ENCODE measurements around the gene CHRD. TPM values are rescaled to one million over a fixed set of nuclear protein-coding genes. Genes with fewer than 3 reads are reported as not detected.
A peak's percentile ranks its signal among the peaks of the same experiment; 100 is the strongest.

Gene CHRD
- total RNA-seq, 4 donors from 2014 or later = 8.2 to 27.4 (median 16.5) TPM

- Histone ChIP-seq H3K9me3 (no peaks in the 10 kb centered on the region), H3K27me3 (no peaks in the 10 kb centered on the region), H3K27ac (no peak overlapping the region), H3K4me3 (no peak overlapping the region), H3K4me1 (peaks cover 0 to 56% (median 35%) of the 10 kb centered on the region in 3 donors), H3K36me3 (peaks cover 0 to 53% of the 10 kb centered on the region in 2 donors)
- TF ChIP-seq POLR2A (IDR thresholded peaks at IDR 0.05) (no peak), POLR2AphosphoS5 (IDR thresholded peaks at IDR 0.05) (no peak), EP300 (IDR thresholded peaks at IDR 0.05) (no peak)
- TF ChIP-seq, protein P1, sequence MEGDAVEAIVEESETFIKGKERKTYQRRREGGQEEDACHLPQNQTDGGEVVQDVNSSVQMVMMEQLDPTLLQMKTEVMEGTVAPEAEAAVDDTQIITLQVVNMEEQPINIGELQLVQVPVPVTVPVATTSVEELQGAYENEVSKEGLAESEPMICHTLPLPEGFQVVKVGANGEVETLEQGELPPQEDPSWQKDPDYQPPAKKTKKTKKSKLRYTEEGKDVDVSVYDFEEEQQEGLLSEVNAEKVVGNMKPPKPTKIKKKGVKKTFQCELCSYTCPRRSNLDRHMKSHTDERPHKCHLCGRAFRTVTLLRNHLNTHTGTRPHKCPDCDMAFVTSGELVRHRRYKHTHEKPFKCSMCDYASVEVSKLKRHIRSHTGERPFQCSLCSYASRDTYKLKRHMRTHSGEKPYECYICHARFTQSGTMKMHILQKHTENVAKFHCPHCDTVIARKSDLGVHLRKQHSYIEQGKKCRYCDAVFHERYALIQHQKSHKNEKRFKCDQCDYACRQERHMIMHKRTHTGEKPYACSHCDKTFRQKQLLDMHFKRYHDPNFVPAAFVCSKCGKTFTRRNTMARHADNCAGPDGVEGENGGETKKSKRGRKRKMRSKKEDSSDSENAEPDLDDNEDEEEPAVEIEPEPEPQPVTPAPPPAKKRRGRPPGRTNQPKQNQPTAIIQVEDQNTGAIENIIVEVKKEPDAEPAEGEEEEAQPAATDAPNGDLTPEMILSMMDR (IDR thresholded peaks at IDR 0.05) = no peak
- WGBS, 2 donors (ENCODE audit: low coverage in 1 of 2) = 100% methylated on average over 1 of the region's 7 CpGs; no CpG with 5 or more reads in 1 of the 2 donors
- no peak for ATAC-seq
These were observed 37.9 kb upstream of the CHRD start for GRCh38 chr3:184341925-184342324.

- TF ChIP-seq, protein P1 (IDR thresholded peaks at IDR 0.05) = no peak
- TF ChIP-seq POLR2AphosphoS5 (IDR thresholded peaks at IDR 0.05) (no peak), EP300 (IDR thresholded peaks at IDR 0.05) (no peak)
- no peaks in the 10 kb centered on the region for H3K27me3 ChIP-seq
- H3K4me3 ChIP-seq = no peak overlapping the region
- 57 to 94% methylated on average over 1 to 2 of the region's 5 CpGs for WGBS, 2 donors (ENCODE audit: low coverage in 1 of 2)
- H3K9me3 ChIP-seq = no peaks in the 10 kb centered on the region
- no peak for ATAC-seq
- no peak overlapping the region for H3K27ac ChIP-seq
- H3K4me1 ChIP-seq = peaks cover 0 to 50% (median 20%) of the 10 kb centered on the region in 3 donors
- H3K36me3 ChIP-seq = peaks cover 0 to 55% of the 10 kb centered on the region in 2 donors
These were observed 36.5 kb upstream of the CHRD start for GRCh38 chr3:184343200-184343876.

DNA sequence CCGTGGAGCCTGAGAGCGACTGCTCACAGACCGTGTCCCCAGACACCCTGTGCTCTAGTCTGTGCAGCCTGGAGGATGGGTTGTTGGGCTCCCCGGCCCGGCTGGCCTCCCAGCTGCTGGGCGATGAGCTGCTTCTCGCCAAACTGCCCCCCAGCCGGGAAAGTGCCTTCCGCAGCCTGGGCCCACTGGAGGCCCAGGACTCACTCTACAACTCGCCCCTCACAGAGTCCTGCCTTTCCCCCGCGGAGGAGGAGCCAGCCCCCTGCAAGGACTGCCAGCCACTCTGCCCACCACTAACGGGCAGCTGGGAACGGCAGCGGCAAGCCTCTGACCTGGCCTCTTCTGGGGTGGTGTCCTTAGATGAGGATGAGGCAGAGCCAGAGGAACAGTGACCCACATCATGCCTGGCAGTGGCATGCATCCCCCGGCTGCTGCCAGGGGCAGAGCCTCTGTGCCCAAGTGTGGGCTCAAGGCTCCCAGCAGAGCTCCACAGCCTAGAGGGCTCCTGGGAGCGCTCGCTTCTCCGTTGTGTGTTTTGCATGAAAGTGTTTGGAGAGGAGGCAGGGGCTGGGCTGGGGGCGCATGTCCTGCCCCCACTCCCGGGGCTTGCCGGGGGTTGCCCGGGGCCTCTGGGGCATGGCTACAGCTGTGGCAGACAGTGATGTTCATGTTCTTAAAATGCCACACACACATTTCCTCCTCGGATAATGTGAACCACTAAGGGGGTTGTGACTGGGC is 35.1 kb upstream of the CHRD start:
- Histone ChIP-seq H3K4me1 (peaks cover 0 to 36% (median 7%) of the 10 kb centered on the region in 3 donors), H3K27me3 (no peaks in the 10 kb centered on the region), H3K9me3 (no peaks in the 10 kb centered on the region), H3K4me3 (no peak overlapping the region), H3K27ac (peak overlapping the region in 3 of 4 donors; percentile 14 to 48 (median 45)), H3K36me3 (peaks cover 0 to 55% of the 10 kb centered on the region in 2 donors)
- 33 to 63% methylated on average over 1 to 3 of the region's 24 CpGs for WGBS, 2 donors (ENCODE audit: low coverage in 1 of 2)
- TF ChIP-seq POLR2A (IDR thresholded peaks at IDR 0.05) (no peak), POLR2AphosphoS5 (IDR thresholded peaks at IDR 0.05) (no peak), EP300 (IDR thresholded peaks at IDR 0.05) (no peak)
- TF ChIP-seq, protein P1 (IDR thresholded peaks at IDR 0.05) = no peak
- no peak for ATAC-seq

DNA sequence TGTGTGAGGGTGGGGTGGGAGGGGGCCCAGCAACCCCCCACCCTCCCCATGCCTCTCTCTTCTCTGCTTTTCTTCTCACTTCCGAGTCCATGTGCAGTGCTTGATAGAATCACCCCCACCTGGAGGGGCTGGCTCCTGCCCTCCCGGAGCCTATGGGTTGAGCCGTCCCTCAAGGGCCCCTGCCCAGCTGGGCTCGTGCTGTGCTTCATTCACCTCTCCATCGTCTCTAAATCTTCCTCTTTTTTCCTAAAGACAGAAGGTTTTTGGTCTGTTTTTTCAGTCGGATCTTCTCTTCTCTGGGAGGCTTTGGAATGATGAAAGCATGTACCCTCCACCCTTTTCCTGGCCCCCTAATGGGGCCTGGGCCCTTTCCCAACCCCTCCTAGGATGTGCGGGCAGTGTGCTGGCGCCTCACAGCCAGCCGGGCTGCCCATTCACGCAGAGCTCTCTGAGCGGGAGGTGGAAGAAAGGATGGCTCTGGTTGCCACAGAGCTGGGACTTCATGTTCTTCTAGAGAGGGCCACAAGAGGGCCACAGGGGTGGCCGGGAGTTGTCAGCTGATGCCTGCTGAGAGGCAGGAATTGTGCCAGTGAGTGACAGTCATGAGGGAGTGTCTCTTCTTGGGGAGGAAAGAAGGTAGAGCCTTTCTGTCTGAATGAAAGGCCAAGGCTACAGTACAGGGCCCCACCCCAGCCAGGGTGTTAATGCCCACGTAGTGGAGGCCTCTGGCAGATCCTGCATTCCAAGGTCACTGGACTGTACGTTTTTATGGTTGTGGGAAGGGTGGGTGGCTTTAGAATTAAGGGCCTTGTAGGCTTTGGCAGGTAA is 34.3 kb upstream of the CHRD start:
- TF ChIP-seq EP300 (IDR thresholded peaks at IDR 0.05) = no peak
- TF ChIP-seq POLR2AphosphoS5 (IDR thresholded peaks at IDR 0.05) = no peak
- TF ChIP-seq POLR2A (IDR thresholded peaks at IDR 0.05) = no peak
- TF ChIP-seq, protein P1 (IDR thresholded peaks at IDR 0.05) = peak in 3 of 4 experiments; percentile 30 to 40 (median 38)
- no peaks in the 10 kb centered on the region for H3K27me3 ChIP-seq
- H3K4me1 ChIP-seq = peaks cover 0 to 35% (median 5%) of the 10 kb centered on the region in 3 donors
- no peaks in the 10 kb centered on the region for H3K9me3 ChIP-seq
- peak overlapping the region in 3 of 4 donors; percentile 14 to 48 (median 45) for H3K27ac ChIP-seq
- peak; percentile 76 for ATAC-seq
- 28 to 45% methylated on average over 8 to 9 of the region's 14 CpGs for WGBS, 2 donors (ENCODE audit: low coverage in 1 of 2)
- no peak overlapping the region for H3K4me3 ChIP-seq
- H3K36me3 ChIP-seq = peaks cover 0 to 55% of the 10 kb centered on the region in 2 donors

All from gastroesophageal sphincter (tissue), 4 donors.